ENCODE measurements around the gene ASL.
"Not testable (repeated sequence)": the region's sequence is repeated elsewhere in the genome, so short reads cannot be mapped to it uniquely, and the experiment has no call there.

ASL gene

DNA sequence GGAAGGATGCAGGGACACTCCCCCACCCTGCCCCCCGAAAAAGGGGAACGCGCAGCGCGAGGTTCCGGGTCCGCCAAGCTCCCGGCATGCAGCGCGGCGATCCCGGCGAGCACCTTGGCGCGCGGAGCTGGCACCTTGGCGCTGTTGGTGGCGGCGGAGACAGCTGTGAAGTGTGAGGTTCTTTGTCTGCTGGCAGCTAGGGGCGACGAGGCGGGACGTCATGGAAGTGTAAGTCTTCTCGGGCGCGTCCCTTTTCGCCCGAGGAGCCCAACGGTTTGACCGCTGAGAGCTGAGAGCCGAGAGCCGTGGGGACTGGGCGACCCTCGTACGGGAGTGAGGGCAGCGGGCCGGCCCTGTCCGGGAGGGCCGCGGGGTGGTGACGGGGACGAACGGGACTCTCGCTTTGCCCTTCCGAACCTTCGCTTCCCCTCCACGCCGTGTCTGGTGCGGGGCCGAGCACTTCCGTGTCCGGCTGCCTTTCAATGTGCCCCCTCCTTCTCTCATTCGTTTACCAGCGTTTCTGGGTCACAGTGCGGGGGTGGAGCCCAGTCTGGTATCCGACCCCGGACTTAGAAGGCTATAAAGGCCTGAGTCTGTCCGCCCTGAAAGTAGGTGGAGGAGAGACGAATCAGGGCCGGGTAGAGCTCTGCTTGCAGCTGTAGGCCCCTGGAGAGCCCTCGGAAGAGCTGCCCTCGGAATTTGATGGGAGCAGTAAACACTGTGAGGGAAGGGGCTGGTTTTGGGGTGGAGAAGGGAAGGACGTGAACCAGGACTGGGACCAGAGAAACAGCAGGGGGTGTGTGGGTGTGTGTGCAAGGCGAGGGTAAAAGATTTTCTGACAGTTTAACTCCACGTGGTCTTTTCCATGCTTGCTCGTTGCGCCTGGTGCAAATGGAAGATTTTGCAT, 39.4 kb downstream of the ASL start, which contains the start of gene CRCP:
TSS of gene CRCP (plus strand) at position 105 of the 907 bp plus-strand sequence. CDS start at position 221, 116 bp downstream.
- peak within 1 kb of the TSS; percentile 87 for H3K18ac ChIP-seq (ENCODE audit: low read length)
- no CpG with 5 or more reads among the region's 67 CpGs for WGBS (ENCODE audit: extremely low coverage, insufficient coverage, insufficient read length)

DNA sequence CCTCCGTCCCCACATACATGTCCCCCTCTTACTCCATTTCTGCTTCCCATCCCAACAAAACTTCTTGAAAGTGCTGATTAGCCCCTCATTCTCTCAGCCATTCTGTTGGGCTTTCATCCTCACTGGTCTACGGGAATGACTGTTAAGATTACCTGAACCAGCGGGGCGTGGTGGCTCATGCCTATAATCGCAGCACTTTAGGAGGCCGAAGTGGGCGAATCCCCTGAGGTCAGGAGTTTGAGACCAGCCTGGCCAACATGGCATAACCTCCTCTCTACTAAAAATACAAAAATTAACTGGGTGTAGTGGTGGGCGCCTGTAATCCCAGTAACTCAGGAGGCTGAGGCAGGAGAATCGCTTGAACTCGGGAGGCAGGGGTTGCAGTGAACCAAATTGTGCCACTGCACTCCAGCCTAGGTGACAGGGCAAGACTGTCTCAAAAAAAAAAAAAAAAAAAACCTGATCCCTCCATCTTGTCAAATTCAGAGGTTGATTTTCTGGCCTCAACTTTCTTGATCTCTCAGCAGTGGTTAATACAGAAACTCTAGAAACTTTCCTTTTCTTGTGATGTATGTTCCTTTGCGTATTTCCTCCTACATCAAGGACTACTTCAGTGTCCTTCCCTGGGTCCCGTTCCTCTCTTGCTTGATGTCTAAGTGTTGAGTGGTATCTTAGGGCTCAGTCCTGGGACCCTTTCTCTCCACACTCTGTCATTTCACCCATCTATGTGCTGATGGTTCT, 41.2 kb downstream of the ASL start:
- not testable (repeated sequence) for H3K4me2 ChIP-seq (ENCODE audit: low read length); H2BK5ac ChIP-seq (ENCODE audit: low read depth, low read length, poor library complexity); H3K27me3 ChIP-seq (ENCODE audit: insufficient read depth, low read length); DNase-seq; H3K9me3 ChIP-seq (ENCODE audit: insufficient read depth, low read depth, low read length); H2AK5ac ChIP-seq (ENCODE audit: low read length); H4K12ac ChIP-seq (ENCODE audit: low read depth, low read length); H3K9ac ChIP-seq (ENCODE audit: low read length); H3K14ac ChIP-seq (ENCODE audit: low read length); H3K4me3 ChIP-seq (ENCODE audit: low read depth, low read length); H2BK12ac ChIP-seq (ENCODE audit: low read length); H3K27ac ChIP-seq (ENCODE audit: low read depth, low read length); H3K23ac ChIP-seq (ENCODE audit: low read length); H2AFZ ChIP-seq (ENCODE audit: insufficient read depth, low read length, poor library complexity); H2BK120ac ChIP-seq (ENCODE audit: insufficient read depth, low read length, poor library complexity); H3K18ac ChIP-seq (ENCODE audit: low read length); H3K4me1 ChIP-seq (ENCODE audit: control insufficient read depth in 1 of 2, insufficient read depth in 2 of 2, low read length in 2 of 2); H3K36me3 ChIP-seq (ENCODE audit: control insufficient read depth in 1 of 2, insufficient read depth in 2 of 2, low read length in 2 of 2); H4K91ac ChIP-seq (ENCODE audit: low read depth, low read length); H3K79me2 ChIP-seq (ENCODE audit: control insufficient read depth, insufficient read depth, low read length, poor library complexity); H4K8ac ChIP-seq (ENCODE audit: low read depth, low read length); H3K79me1 ChIP-seq (ENCODE audit: low read length)
- WGBS (ENCODE audit: extremely low coverage, insufficient coverage, insufficient read length), result no CpG with 5 or more reads among the region's 12 CpGs
- H3K4ac ChIP-seq (ENCODE audit: low read depth, low read length), result peak overlapping the region; percentile 67

More for the DNA sequence above, 39.4 kb downstream of the ASL start, which contains the start of gene CRCP:
- no peak within 1 kb of the TSS for H3K23ac ChIP-seq (ENCODE audit: low read length)
- peak within 1 kb of the TSS; percentile 94 for H4K8ac ChIP-seq (ENCODE audit: low read depth, low read length)
- H2BK120ac ChIP-seq (ENCODE audit: insufficient read depth, low read length, poor library complexity), result peak within 1 kb of the TSS; percentile 89
- H3K27ac ChIP-seq (ENCODE audit: low read depth, low read length), result peak within 1 kb of the TSS; percentile 85
- peak within 1 kb of the TSS; percentile 62 for H3K4me2 ChIP-seq (ENCODE audit: low read length)
- H3K9ac ChIP-seq (ENCODE audit: low read length), result peak within 1 kb of the TSS; percentile 97
- H2BK5ac ChIP-seq (ENCODE audit: low read depth, low read length, poor library complexity), result peak within 1 kb of the TSS; percentile 87
- H2BK12ac ChIP-seq (ENCODE audit: low read length), result no peak within 1 kb of the TSS
- H3K4me1 ChIP-seq (ENCODE audit: control insufficient read depth in 1 of 2, insufficient read depth in 2 of 2, low read length in 2 of 2), result peaks cover 2 to 3% of the 10 kb centered on the region in 2 experiments
- no peaks in the 10 kb centered on the region for H3K36me3 ChIP-seq (ENCODE audit: control insufficient read depth in 1 of 2, insufficient read depth in 2 of 2, low read length in 2 of 2)
- peak; percentile 42 to 72 for DNase-seq
- H3K14ac ChIP-seq (ENCODE audit: low read length), result peak within 1 kb of the TSS; percentile 99
- peak within 1 kb of the TSS; percentile 95 for H3K4me3 ChIP-seq (ENCODE audit: low read depth, low read length)
- H4K91ac ChIP-seq (ENCODE audit: low read depth, low read length), result peak within 1 kb of the TSS; percentile 96
- peak within 1 kb of the TSS; percentile 56 for H3K4ac ChIP-seq (ENCODE audit: low read depth, low read length)
- peaks cover 5% of the 10 kb centered on the region for H3K79me1 ChIP-seq (ENCODE audit: low read length)
- peak within 1 kb of the TSS; percentile 98 for H2AFZ ChIP-seq (ENCODE audit: insufficient read depth, low read length, poor library complexity)
- peaks cover 10% of the 10 kb centered on the region for H3K79me2 ChIP-seq (ENCODE audit: control insufficient read depth, insufficient read depth, low read length, poor library complexity)
- H3K27me3 ChIP-seq (ENCODE audit: insufficient read depth, low read length), result no peaks in the 10 kb centered on the region
- peak within 1 kb of the TSS; percentile 62 for H2AK5ac ChIP-seq (ENCODE audit: low read length)
- H3K9me3 ChIP-seq (ENCODE audit: insufficient read depth, low read depth, low read length), result no peaks in the 10 kb centered on the region
- H4K12ac ChIP-seq (ENCODE audit: low read depth, low read length), result peak within 1 kb of the TSS; percentile 97

DNA sequence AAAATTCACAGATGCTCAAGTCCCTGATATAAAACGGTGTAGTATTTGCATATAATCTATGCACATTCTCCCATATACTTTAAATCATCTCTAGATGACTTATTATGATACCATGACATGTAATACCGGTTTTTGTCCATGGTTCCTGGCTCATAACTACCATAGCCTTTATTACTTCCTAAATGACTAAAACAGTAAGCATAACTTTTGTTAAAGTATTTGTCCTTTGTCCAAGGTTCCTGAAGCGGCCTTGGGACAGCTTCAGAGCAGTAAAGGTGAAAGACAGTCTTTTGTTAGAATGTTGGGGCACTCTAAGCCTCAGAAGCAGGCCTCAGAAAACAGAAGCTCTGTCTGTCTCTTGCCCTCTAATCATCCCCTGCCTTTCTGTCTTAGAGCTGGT, 43.0 kb downstream of the ASL start:
- Histone ChIP-seq H3K36me3 (ENCODE audit: control insufficient read depth in 1 of 2, insufficient read depth in 2 of 2, low read length in 2 of 2) (no peaks in the 10 kb centered on the region), H3K4me2 (ENCODE audit: low read length) (no peak overlapping the region), H4K91ac (ENCODE audit: low read depth, low read length) (no peak overlapping the region), H3K4me1 (ENCODE audit: control insufficient read depth in 1 of 2, insufficient read depth in 2 of 2, low read length in 2 of 2) (peaks cover 0 to 3% of the 10 kb centered on the region in 2 experiments), H3K9me3 (ENCODE audit: insufficient read depth, low read depth, low read length) (no peaks in the 10 kb centered on the region), H3K18ac (ENCODE audit: low read length) (no peak overlapping the region), H2BK12ac (ENCODE audit: low read length) (no peak overlapping the region), H3K79me1 (ENCODE audit: low read length) (peaks cover 5% of the 10 kb centered on the region), H3K27me3 (ENCODE audit: insufficient read depth, low read length) (no peaks in the 10 kb centered on the region), H3K79me2 (ENCODE audit: control insufficient read depth, insufficient read depth, low read length, poor library complexity) (peaks cover 10% of the 10 kb centered on the region), H3K9ac (ENCODE audit: low read length) (no peak overlapping the region), H3K14ac (ENCODE audit: low read length) (no peak overlapping the region), H3K4me3 (ENCODE audit: low read depth, low read length) (no peak overlapping the region), H2BK120ac (ENCODE audit: insufficient read depth, low read length, poor library complexity) (no peak overlapping the region), H3K27ac (ENCODE audit: low read depth, low read length) (no peak overlapping the region), H4K8ac (ENCODE audit: low read depth, low read length) (no peak overlapping the region), H2AFZ (ENCODE audit: insufficient read depth, low read length, poor library complexity) (no peak overlapping the region), H3K23ac (ENCODE audit: low read length) (no peak overlapping the region), H3K4ac (ENCODE audit: low read depth, low read length) (no peak overlapping the region), H4K12ac (ENCODE audit: low read depth, low read length) (no peak overlapping the region), H2AK5ac (ENCODE audit: low read length) (no peak overlapping the region), H2BK5ac (ENCODE audit: low read depth, low read length, poor library complexity) (no peak overlapping the region)
- no CpG with 5 or more reads among the region's 3 CpGs for WGBS (ENCODE audit: extremely low coverage, insufficient coverage, insufficient read length)
- peak in 1 of 2 donors; percentile 39 for DNase-seq

DNA sequence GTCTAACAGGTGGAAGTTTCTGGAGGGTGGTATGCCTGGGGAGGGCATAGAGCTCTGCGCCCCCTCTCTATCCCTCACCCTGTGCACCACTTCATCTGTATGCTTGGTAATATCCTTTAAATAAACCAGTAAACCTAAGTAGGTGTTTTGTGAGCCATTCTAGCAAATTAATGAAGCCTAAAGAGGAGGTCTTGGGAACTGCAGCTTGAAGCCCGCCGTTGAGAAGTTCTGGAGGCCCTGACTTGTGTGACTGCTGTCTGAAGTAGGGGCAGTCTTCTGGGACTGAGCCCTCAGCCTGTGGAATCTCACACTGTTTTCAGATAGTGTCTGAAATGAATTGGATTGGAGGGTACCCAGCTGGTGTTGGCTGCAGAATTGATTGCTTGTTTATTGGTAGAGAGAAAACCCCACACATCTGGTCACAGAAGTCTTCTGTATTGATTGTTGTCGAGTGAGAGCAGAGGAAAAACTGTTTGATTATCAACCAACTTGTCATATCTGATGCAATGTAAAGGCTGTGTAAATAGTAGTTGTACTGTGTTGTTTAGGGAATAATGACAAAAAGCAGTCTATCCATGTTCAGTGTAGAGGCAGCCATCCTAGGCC, 43.7 kb downstream of the ASL start:
- Histone ChIP-seq H2BK12ac (ENCODE audit: low read length) (no peak overlapping the region), H3K4me3 (ENCODE audit: low read depth, low read length) (no peak overlapping the region), H3K4me2 (ENCODE audit: low read length) (no peak overlapping the region), H2BK120ac (ENCODE audit: insufficient read depth, low read length, poor library complexity) (no peak overlapping the region), H4K91ac (ENCODE audit: low read depth, low read length) (no peak overlapping the region), H3K4me1 (ENCODE audit: control insufficient read depth in 1 of 2, insufficient read depth in 2 of 2, low read length in 2 of 2) (no peaks in the 10 kb centered on the region), H3K79me2 (ENCODE audit: control insufficient read depth, insufficient read depth, low read length, poor library complexity) (peaks cover 10% of the 10 kb centered on the region), H3K23ac (ENCODE audit: low read length) (no peak overlapping the region), H3K18ac (ENCODE audit: low read length) (no peak overlapping the region), H2AFZ (ENCODE audit: insufficient read depth, low read length, poor library complexity) (no peak overlapping the region), H3K14ac (ENCODE audit: low read length) (no peak overlapping the region), H3K36me3 (ENCODE audit: control insufficient read depth in 1 of 2, insufficient read depth in 2 of 2, low read length in 2 of 2) (no peaks in the 10 kb centered on the region), H3K27me3 (ENCODE audit: insufficient read depth, low read length) (no peaks in the 10 kb centered on the region), H2BK5ac (ENCODE audit: low read depth, low read length, poor library complexity) (no peak overlapping the region), H3K4ac (ENCODE audit: low read depth, low read length) (peak overlapping the region; percentile 4), H4K8ac (ENCODE audit: low read depth, low read length) (no peak overlapping the region), H3K9me3 (ENCODE audit: insufficient read depth, low read depth, low read length) (no peaks in the 10 kb centered on the region), H3K79me1 (ENCODE audit: low read length) (peaks cover 5% of the 10 kb centered on the region), H3K9ac (ENCODE audit: low read length) (no peak overlapping the region), H3K27ac (ENCODE audit: low read depth, low read length) (no peak overlapping the region), H2AK5ac (ENCODE audit: low read length) (no peak overlapping the region), H4K12ac (ENCODE audit: low read depth, low read length) (no peak overlapping the region)
- WGBS (ENCODE audit: extremely low coverage, insufficient coverage, insufficient read length), result no CpG with 5 or more reads among the region's 4 CpGs
- DNase-seq, result no peak
